Psoas muscle (tissue), 8 donors: Measurements from ENCODE around the gene ABCC9. TPM values are rescaled to one million over a fixed set of nuclear protein-coding genes. Genes with fewer than 3 reads are reported as not detected.

Experiments used
- ATAC-seq, 4 donors: fragments of 200-7000 bp; cut with Tn5 transposase; one replicate each; pipeline ENCODE4 v1.9.1; 2020; ENCODE audit warnings: moderate library complexity in 3 of 4, mild to moderate bottlenecking in 2 of 4
- DNase-seq, 2 donors: peaks; one replicate each; pipeline ENCODE4 v3.0.0-alpha.2; 2020
- H3K27ac ChIP-seq: fragments of 200-600 bp; one replicate; pipeline ENCODE4 v1.8.0; 2022
- H3K27me3 ChIP-seq, 3 donors: fragments of 200-600 bp in 1 of 3; one replicate each; pipeline versions ENCODE4 v1.6.1 to v1.8.0; 2013 to 2022; ENCODE audit warnings: low read length in 2 of 3, mild to moderate bottlenecking in 2 of 3, moderate library complexity in 1 of 3; ENCODE audit not compliant: insufficient read depth in 3 of 3
- H3K36me3 ChIP-seq, 2 donors: fragments of 200-600 bp in 1 of 2; one replicate each; pipeline versions ENCODE4 v1.6.1 to v1.8.0; 2013 to 2022; ENCODE audit warnings: low read depth in 1 of 2, mild to moderate bottlenecking in 1 of 2, moderate library complexity in 1 of 2; ENCODE audit not compliant: insufficient read depth in 1 of 2
- H3K4me1 ChIP-seq: fragments of 200-600 bp; one replicate; pipeline ENCODE4 v1.8.0; 2022
- H3K4me3 ChIP-seq: fragments of 200-600 bp; one replicate; pipeline ENCODE4 v1.8.0; 2022; ENCODE audit warnings: mild to moderate bottlenecking
- H3K9me3 ChIP-seq: fragments of 200-600 bp; one replicate; pipeline ENCODE4 v1.8.0; 2022
- WGBS, 3 donors: extraction: QIAGEN DNeasy Blood & Tissue Kit; methylation state at CpG; one replicate each; pipeline versions ENCODE4 v1.1.6 to v1.1.7; 2013; 5-methylcytosine and 5-hydroxymethylcytosine counted together
- intact Hi-C, 2 donors: fragments of 100-400 bp; cut with DNase I; formaldehyde crosslinking; loops; one replicate each; pipeline versions ENCODE4 v1.11.0 to v1.14.2; 2022
- polyA plus RNA-seq, 3 donors: library from polyadenylated mRNA; stranded (reverse); fragments of 200-250 nt; gene quantifications; one replicate each; pipeline ENCODE4 v1.2.3, GENCODE V29; 2013
- total RNA-seq, 4 donors: library from RNA; stranded (reverse); fragmentation: NEBNext Ultra II Directional in 2 of 4; extraction: Animal tissue kit (Norgen Biotek cat#: 25700) in 2 of 4; gene quantifications; one replicate each; pipeline versions ENCODE4 v1.2.1 to v1.2.4, GENCODE V29; 2021 to 2023
- TF ChIP-seq, protein P1 (sequence below): fragments of 200-600 bp; IDR thresholded peaks from one replicate; pipeline ENCODE4 v1.8.0; 2022; ENCODE audit warnings: antibody characterized with exemption
- donor health status: healthy with polysubstance abuse.
- donor health status: DM: no; HTN: no; CAD: no; lungs with moderate emphysema.
- donor health status: Bipolar disorder and iron deficiency.
- donor health status: healthy.
- donor health status: DM: yes; HTN: yes; CAD: no.
- donor health status: DM: no; HTN: no; CAD: no.
- donor health status: DM: no; HTN: no; CAD: no.
- donor health status: DM: yes; HTN: yes; CAD: no.

Gene ABCC9
- total and polyA plus RNA-seq, 7 donors, result 4.5 to 94.9 (median 52.7) TPM

DNA sequence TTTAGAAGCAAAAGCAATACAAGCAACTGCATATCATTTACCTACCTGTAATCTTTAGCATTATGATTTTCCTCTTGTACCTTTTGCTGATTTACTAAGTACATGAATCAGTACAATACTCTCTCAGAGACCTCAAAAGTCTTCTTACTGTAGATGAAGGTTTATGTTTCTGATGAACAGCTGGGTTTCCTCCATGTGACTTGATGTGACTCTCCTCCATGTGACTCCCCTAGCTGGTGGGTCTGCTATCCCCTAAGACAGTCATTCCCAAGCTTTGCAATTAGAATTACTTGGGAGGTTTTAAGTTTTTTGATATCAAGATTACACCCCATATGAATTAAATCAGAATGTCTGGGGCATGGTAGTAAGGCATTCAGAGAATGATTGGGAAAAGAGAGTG, 32.0 kb upstream of the ABCC9 start:
- ATAC-seq (no peak), DNase-seq (no peak)
- Histone ChIP-seq H3K4me3 (no peak overlapping the region), H3K27ac (no peak overlapping the region), H3K36me3 (no peaks in the 10 kb centered on the region), H3K4me1 (no peaks in the 10 kb centered on the region), H3K27me3 (no peaks in the 10 kb centered on the region), H3K9me3 (no peaks in the 10 kb centered on the region)
- intact Hi-C loops, result no loop called here
- TF ChIP-seq, protein P1, sequence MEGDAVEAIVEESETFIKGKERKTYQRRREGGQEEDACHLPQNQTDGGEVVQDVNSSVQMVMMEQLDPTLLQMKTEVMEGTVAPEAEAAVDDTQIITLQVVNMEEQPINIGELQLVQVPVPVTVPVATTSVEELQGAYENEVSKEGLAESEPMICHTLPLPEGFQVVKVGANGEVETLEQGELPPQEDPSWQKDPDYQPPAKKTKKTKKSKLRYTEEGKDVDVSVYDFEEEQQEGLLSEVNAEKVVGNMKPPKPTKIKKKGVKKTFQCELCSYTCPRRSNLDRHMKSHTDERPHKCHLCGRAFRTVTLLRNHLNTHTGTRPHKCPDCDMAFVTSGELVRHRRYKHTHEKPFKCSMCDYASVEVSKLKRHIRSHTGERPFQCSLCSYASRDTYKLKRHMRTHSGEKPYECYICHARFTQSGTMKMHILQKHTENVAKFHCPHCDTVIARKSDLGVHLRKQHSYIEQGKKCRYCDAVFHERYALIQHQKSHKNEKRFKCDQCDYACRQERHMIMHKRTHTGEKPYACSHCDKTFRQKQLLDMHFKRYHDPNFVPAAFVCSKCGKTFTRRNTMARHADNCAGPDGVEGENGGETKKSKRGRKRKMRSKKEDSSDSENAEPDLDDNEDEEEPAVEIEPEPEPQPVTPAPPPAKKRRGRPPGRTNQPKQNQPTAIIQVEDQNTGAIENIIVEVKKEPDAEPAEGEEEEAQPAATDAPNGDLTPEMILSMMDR, result no peak

DNA sequence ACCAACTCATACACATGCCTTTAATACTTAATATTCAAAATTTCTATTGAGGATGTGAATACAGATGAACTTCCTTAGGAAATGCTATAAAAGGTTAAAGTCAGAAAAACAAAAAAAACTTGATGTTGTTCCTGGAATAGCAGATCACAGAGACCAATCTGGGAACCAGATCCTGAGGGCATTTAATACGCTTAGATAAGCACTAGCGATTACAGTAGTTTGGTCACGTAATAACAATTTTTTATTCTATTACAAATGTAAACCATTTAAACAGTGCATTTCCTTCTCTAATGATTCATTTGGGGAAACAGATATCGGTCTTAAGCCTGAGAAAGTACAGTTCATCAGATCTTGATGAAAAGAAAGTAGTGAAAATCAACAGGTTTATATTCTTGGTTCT, 30.8 kb upstream of the ABCC9 start:
- no peaks in the 10 kb centered on the region for H3K27me3 ChIP-seq
- ATAC-seq (no peak), DNase-seq (no peak)
- no peak overlapping the region for H3K27ac ChIP-seq
- no peak overlapping the region for H3K4me3 ChIP-seq
- TF ChIP-seq, protein P1, result no peak
- WGBS, 3 donors, result 78 to 85% (median 79%) methylated on average over 4 of the region's 4 CpGs
- intact Hi-C loops, result no loop called here
- no peaks in the 10 kb centered on the region for H3K9me3 ChIP-seq
- H3K36me3 ChIP-seq, result no peaks in the 10 kb centered on the region
- no peaks in the 10 kb centered on the region for H3K4me1 ChIP-seq

DNA sequence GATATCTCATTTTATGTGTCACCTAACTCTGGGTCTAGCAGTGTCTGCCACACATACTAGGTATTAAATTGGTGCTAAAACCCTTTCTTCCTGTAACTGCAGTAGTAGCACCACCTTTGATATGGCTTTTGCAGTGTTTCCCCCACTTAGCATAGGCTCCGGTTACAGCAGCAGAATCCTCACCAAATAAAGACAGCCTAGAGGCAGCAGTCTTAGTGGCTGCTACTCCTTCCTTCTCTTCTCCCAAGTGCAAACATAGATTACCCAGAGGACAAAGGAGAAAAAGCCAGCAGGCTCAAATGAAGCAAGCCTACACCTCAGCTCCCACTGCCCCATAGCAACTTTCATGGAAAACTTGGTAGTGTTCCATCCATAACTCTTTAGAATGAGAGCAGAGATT, 30.1 kb upstream of the ABCC9 start:
- ATAC-seq, result no peak
- no peaks in the 10 kb centered on the region for H3K9me3 ChIP-seq
- no peaks in the 10 kb centered on the region for H3K36me3 ChIP-seq
- intact Hi-C loops, result no loop called here
- TF ChIP-seq, protein P1, result no peak
- WGBS, 3 donors, result 11 to 21% (median 12%) methylated on average over 1 of the region's 1 CpG
- H3K27ac ChIP-seq, result no peak overlapping the region
- no peaks in the 10 kb centered on the region for H3K4me1 ChIP-seq
- H3K4me3 ChIP-seq, result no peak overlapping the region
- no peak for DNase-seq
- no peaks in the 10 kb centered on the region for H3K27me3 ChIP-seq

DNA sequence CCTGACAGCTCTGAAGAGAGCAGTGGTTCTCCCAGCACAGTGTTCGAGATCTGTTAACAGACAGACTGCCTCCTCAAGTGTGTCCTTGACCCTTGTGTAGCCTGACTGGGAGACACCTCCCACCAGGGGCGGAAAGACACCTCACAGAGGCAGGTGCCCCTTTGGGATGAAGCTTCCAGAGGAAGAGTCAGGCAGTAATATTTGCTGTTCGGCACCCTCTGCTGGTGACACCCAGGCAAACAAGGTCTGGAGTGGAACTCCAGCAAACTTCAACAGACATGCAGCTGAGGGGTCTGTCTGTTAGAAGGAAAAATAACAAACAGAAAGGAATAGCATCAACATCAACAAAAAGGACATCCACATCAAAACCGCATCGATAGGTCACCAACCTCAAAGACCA, 21.6 kb upstream of the ABCC9 start:
- ATAC-seq (no peak), DNase-seq (no peak)
- Histone ChIP-seq H3K4me3 (no peak overlapping the region), H3K27me3 (no peaks in the 10 kb centered on the region), H3K27ac (no peak overlapping the region), H3K36me3 (no peaks in the 10 kb centered on the region), H3K4me1 (no peaks in the 10 kb centered on the region), H3K9me3 (peaks cover 6% of the 10 kb centered on the region)
- intact Hi-C loops, result no loop called here
- WGBS, 3 donors, result 93 to 98% (median 94%) methylated on average over 5 of the region's 5 CpGs
- TF ChIP-seq, protein P1, result no peak

DNA sequence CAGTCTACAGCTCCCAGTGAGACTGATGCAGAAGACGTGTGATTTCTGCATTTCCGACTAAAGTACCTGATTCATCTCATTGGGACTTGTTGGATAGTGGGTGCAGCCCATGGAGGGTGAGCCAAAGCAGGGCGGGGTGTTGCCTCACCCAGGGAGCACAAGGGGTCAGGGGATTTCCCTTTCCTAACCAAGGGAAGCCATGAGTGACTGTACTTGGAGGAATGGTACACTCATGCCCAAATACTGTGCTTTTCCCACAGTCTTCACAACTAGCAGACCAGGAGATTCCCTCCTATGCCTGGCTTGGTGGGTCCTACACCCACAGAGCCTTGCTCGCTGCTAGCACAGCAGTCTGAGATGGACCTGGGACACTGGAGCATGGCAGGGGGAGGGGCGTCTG, 21.0 kb upstream of the ABCC9 start:
- TF ChIP-seq, protein P1, result no peak
- no peak overlapping the region for H3K27ac ChIP-seq
- no peak overlapping the region for H3K4me3 ChIP-seq
- no peaks in the 10 kb centered on the region for H3K4me1 ChIP-seq
- intact Hi-C loops, result no loop called here
- DNase-seq, result no peak
- no peaks in the 10 kb centered on the region for H3K36me3 ChIP-seq
- no peaks in the 10 kb centered on the region for H3K27me3 ChIP-seq
- H3K9me3 ChIP-seq, result peaks cover 6% of the 10 kb centered on the region
- ATAC-seq, result no peak
- 84 to 92% (median 90%) methylated on average over 5 of the region's 5 CpGs for WGBS, 3 donors
